HG03378 (cell line): ENCODE results near the gene EGFLAM.
"Not testable (repeated sequence)": the region's sequence is repeated elsewhere in the genome, so short reads cannot be mapped to it uniquely, and the experiment has no call there.

ENCODE experiments used
- ATAC-seq: cut with Tn5 transposase; IDR thresholded peaks from one replicate; pipeline ENCODE4 v1.9.1; 2021; ENCODE audit warnings: mild to moderate bottlenecking, moderate library complexity; ENCODE audit not compliant: unreplicated experiment

Gene EGFLAM

GRCh38 chr5:38323645-38324295 is 65.4 kb downstream of the EGFLAM start:
- ATAC-seq: no peak

- ATAC-seq: no peak
These were observed 70.9 kb downstream of the EGFLAM start for GRCh38 chr5:38329132-38329715.

GRCh38 chr5:38330207-38330606 is 71.8 kb downstream of the EGFLAM start:
- no peak for ATAC-seq

- no peak for ATAC-seq
These were observed 73.5 kb downstream of the EGFLAM start for GRCh38 chr5:38331831-38332230.

GRCh38 chr5:38333181-38333580 is 74.8 kb downstream of the EGFLAM start:
- ATAC-seq: not testable (repeated sequence)

- no peak for ATAC-seq
These were observed 80.1 kb downstream of the EGFLAM start for GRCh38 chr5:38338455-38338854.

- no peak for ATAC-seq
These were observed 81.1 kb downstream of the EGFLAM start for GRCh38 chr5:38339446-38339845.

GRCh38 chr5:38341056-38341455 is 82.7 kb downstream of the EGFLAM start:
- no peak for ATAC-seq

GRCh38 chr5:38341641-38342040 is 83.3 kb downstream of the EGFLAM start:
- no peak for ATAC-seq

- ATAC-seq: no peak
These were observed 83.9 kb downstream of the EGFLAM start for GRCh38 chr5:38342261-38342660.

GRCh38 chr5:38344891-38345290 is 86.5 kb downstream of the EGFLAM start:
- ATAC-seq: no peak

GRCh38 chr5:38346593-38346992 is 88.2 kb downstream of the EGFLAM start:
- no peak for ATAC-seq

GRCh38 chr5:38347040-38347763 is 88.8 kb downstream of the EGFLAM start:
- ATAC-seq: no peak

GRCh38 chr5:38347896-38348295 is 89.5 kb downstream of the EGFLAM start:
- ATAC-seq: no peak

GRCh38 chr5:38360323-38361061 is 102.1 kb downstream of the EGFLAM start:
- no peak for ATAC-seq

- no peak for ATAC-seq
These were observed 104.4 kb downstream of the EGFLAM start for GRCh38 chr5:38362713-38363112.

GRCh38 chr5:38364825-38365224 is 106.5 kb downstream of the EGFLAM start:
- no peak for ATAC-seq

- no peak for ATAC-seq
These were observed 109.1 kb downstream of the EGFLAM start for GRCh38 chr5:38367410-38367809.

- no peak for ATAC-seq
These were observed 109.6 kb downstream of the EGFLAM start for GRCh38 chr5:38367966-38368365.

- ATAC-seq: no peak
These were observed 111.3 kb downstream of the EGFLAM start for GRCh38 chr5:38369692-38370091.

- ATAC-seq: no peak
These were observed 112.2 kb downstream of the EGFLAM start for GRCh38 chr5:38370358-38371100.
